Measurements from ENCODE around the gene FARP1. TPM values are rescaled to one million over a fixed set of nuclear protein-coding genes. Genes with fewer than 3 reads are reported as not detected.

FARP1 gene
- total RNA-seq, 4 donors from 2014 or later: 28.3 to 69.2 (median 36.4) TPM

- Histone ChIP-seq H3K27ac (peak overlapping the region in 1 of 4 donors; percentile 34), H3K27me3 (no peaks in the 10 kb centered on the region), H3K4me3 (no peak overlapping the region), H3K9me3 (no peaks in the 10 kb centered on the region), H3K4me1 (peaks cover 0 to 58% (median 26%) of the 10 kb centered on the region in 3 donors), H3K36me3 (peaks cover 0 to 38% of the 10 kb centered on the region in 2 donors)
- 50 to 68% methylated on average over 18 to 19 of the region's 28 CpGs for WGBS, 2 donors (ENCODE audit: low coverage in 1 of 2)
- no peak for ATAC-seq
- TF ChIP-seq POLR2A (IDR thresholded peaks at IDR 0.05): no peak
- TF ChIP-seq CTCF (IDR thresholded peaks at IDR 0.05): peak in 3 of 4 experiments; percentile 36 to 71 (median 59)
Measured at GRCh38 chr13:98447881-98448641, 305.2 kb downstream of the FARP1 start.

- no peaks in the 10 kb centered on the region for H3K27me3 ChIP-seq
- WGBS, 2 donors (ENCODE audit: low coverage in 1 of 2): 87% methylated on average over 5 of the region's 5 CpGs
- ATAC-seq: no peak
- peak overlapping the region in 2 of 4 donors; percentile 34 to 70 for H3K27ac ChIP-seq
- H3K4me1 ChIP-seq: peaks cover 0 to 63% (median 26%) of the 10 kb centered on the region in 3 donors
- H3K9me3 ChIP-seq: no peaks in the 10 kb centered on the region
- TF ChIP-seq POLR2A (IDR thresholded peaks at IDR 0.05): no peak
- TF ChIP-seq CTCF (IDR thresholded peaks at IDR 0.05): no peak
- no peak for TF ChIP-seq POLR2AphosphoS5 (IDR thresholded peaks at IDR 0.05)
- no peak for TF ChIP-seq EP300 (IDR thresholded peaks at IDR 0.05)
- H3K4me3 ChIP-seq: no peak overlapping the region
- peaks cover 0 to 38% of the 10 kb centered on the region in 2 donors for H3K36me3 ChIP-seq
Measured at GRCh38 chr13:98448642-98448928, 305.7 kb downstream of the FARP1 start.

- H3K27me3 ChIP-seq: no peaks in the 10 kb centered on the region
- no peak for ATAC-seq
- peaks cover 0 to 70% (median 30%) of the 10 kb centered on the region in 3 donors for H3K4me1 ChIP-seq
- TF ChIP-seq CTCF (IDR thresholded peaks at IDR 0.05): no peak
- no peak for TF ChIP-seq POLR2A (IDR thresholded peaks at IDR 0.05)
- TF ChIP-seq EP300 (IDR thresholded peaks at IDR 0.05): no peak
- no peak for TF ChIP-seq POLR2AphosphoS5 (IDR thresholded peaks at IDR 0.05)
- H3K36me3 ChIP-seq: peaks cover 0 to 38% of the 10 kb centered on the region in 2 donors
- no peaks in the 10 kb centered on the region for H3K9me3 ChIP-seq
- WGBS, 2 donors (ENCODE audit: low coverage in 1 of 2): 89 to 100% methylated on average over 2 to 12 of the region's 16 CpGs
- no peak overlapping the region for H3K4me3 ChIP-seq
- H3K27ac ChIP-seq: peak overlapping the region in 3 of 4 donors; percentile 70 to 87 (median 84)
Measured at GRCh38 chr13:98449273-98449672, 306.4 kb downstream of the FARP1 start.

- no peak for ATAC-seq
- Histone ChIP-seq H3K4me1 (peaks cover 0 to 76% (median 35%) of the 10 kb centered on the region in 3 donors), H3K36me3 (peaks cover 0 to 38% of the 10 kb centered on the region in 2 donors), H3K4me3 (no peak overlapping the region), H3K27ac (peak overlapping the region in 3 of 4 donors; percentile 70 to 87 (median 84)), H3K27me3 (no peaks in the 10 kb centered on the region), H3K9me3 (no peaks in the 10 kb centered on the region)
- 18 to 25% methylated on average over 1 of the region's 1 CpG for WGBS, 2 donors (ENCODE audit: low coverage in 1 of 2)
- no peak for TF ChIP-seq EP300 (IDR thresholded peaks at IDR 0.05)
- TF ChIP-seq CTCF (IDR thresholded peaks at IDR 0.05): no peak
- no peak for TF ChIP-seq POLR2AphosphoS5 (IDR thresholded peaks at IDR 0.05)
- TF ChIP-seq POLR2A (IDR thresholded peaks at IDR 0.05): no peak
Measured at GRCh38 chr13:98450026-98450425, 307.1 kb downstream of the FARP1 start.

- WGBS, 2 donors (ENCODE audit: low coverage in 1 of 2): 33 to 60% methylated on average over 3 of the region's 14 CpGs
- H3K36me3 ChIP-seq: peaks cover 0 to 38% of the 10 kb centered on the region in 2 donors
- peak overlapping the region in 3 of 4 donors; percentile 70 to 87 (median 84) for H3K27ac ChIP-seq
- TF ChIP-seq CTCF (IDR thresholded peaks at IDR 0.05) (no peak), EP300 (IDR thresholded peaks at IDR 0.05) (no peak), POLR2AphosphoS5 (IDR thresholded peaks at IDR 0.05) (no peak), POLR2A (IDR thresholded peaks at IDR 0.05) (no peak)
- no peaks in the 10 kb centered on the region for H3K9me3 ChIP-seq
- no peaks in the 10 kb centered on the region for H3K27me3 ChIP-seq
- peaks cover 0 to 76% (median 35%) of the 10 kb centered on the region in 3 donors for H3K4me1 ChIP-seq
- no peak overlapping the region for H3K4me3 ChIP-seq
- no peak for ATAC-seq
Measured at GRCh38 chr13:98450539-98451111, 307.7 kb downstream of the FARP1 start.

Measured in gastroesophageal sphincter (tissue), 4 donors.